Upper lobe of right lung (tissue), 1 donor: ENCODE data around the gene RAB1A. TPM values are rescaled to one million over a fixed set of nuclear protein-coding genes. Genes with fewer than 3 reads are reported as not detected.

Source experiments
- ATAC-seq: fragments of 200-7000 bp; cut with Tn5 transposase; one replicate; pipeline ENCODE4 v1.9.1; 2020; ENCODE audit warnings: mild to moderate bottlenecking, moderate library complexity
- DNase-seq: peaks from one replicate; pipeline ENCODE4 v3.0.0-alpha.2; 2020
- H3K27ac ChIP-seq: fragments of 200-600 bp; one replicate; pipeline ENCODE4 v1.8.0; 2022
- H3K27me3 ChIP-seq: fragments of 200-600 bp; one replicate; pipeline ENCODE4 v1.8.0; 2022; ENCODE audit warnings: mild to moderate bottlenecking
- H3K36me3 ChIP-seq: fragments of 200-600 bp; one replicate; pipeline ENCODE4 v1.8.0; 2022
- H3K4me1 ChIP-seq: fragments of 200-600 bp; one replicate; pipeline ENCODE4 v1.8.0; 2022
- H3K4me3 ChIP-seq: fragments of 200-600 bp; one replicate; pipeline ENCODE4 v1.8.0; 2022; ENCODE audit warnings: mild to moderate bottlenecking
- H3K9me3 ChIP-seq: fragments of 200-600 bp; one replicate; pipeline ENCODE4 v1.8.0; 2022
- intact Hi-C: fragments of 100-400 bp; cut with DNase I; formaldehyde crosslinking; loops from one replicate; pipeline ENCODE4 v1.11.0; 2022
- total RNA-seq: library from RNA; stranded (reverse); fragmentation: NEBNext Ultra II Directional; extraction: Animal tissue kit (Norgen Biotek cat#: 25700); gene quantifications from one replicate; pipeline ENCODE4 v1.2.1, GENCODE V29; 2021
- TF ChIP-seq, protein P1 (sequence below): fragments of 200-600 bp; IDR thresholded peaks from one replicate; pipeline ENCODE4 v1.8.0; 2022; ENCODE audit warnings: antibody characterized with exemption
- donor health status: DM: no; HTN: yes; CAD: no; lungs with severe emphysema.

RAB1A gene
- total RNA-seq, 1 donor from 2014 or later: 151 TPM

- Histone ChIP-seq H3K27ac (no peak overlapping the region), H3K36me3 (peaks cover 17% of the 10 kb centered on the region), H3K27me3 (no peaks in the 10 kb centered on the region), H3K9me3 (no peaks in the 10 kb centered on the region), H3K4me1 (peaks cover 55% of the 10 kb centered on the region), H3K4me3 (no peak overlapping the region)
- TF ChIP-seq, protein P1, sequence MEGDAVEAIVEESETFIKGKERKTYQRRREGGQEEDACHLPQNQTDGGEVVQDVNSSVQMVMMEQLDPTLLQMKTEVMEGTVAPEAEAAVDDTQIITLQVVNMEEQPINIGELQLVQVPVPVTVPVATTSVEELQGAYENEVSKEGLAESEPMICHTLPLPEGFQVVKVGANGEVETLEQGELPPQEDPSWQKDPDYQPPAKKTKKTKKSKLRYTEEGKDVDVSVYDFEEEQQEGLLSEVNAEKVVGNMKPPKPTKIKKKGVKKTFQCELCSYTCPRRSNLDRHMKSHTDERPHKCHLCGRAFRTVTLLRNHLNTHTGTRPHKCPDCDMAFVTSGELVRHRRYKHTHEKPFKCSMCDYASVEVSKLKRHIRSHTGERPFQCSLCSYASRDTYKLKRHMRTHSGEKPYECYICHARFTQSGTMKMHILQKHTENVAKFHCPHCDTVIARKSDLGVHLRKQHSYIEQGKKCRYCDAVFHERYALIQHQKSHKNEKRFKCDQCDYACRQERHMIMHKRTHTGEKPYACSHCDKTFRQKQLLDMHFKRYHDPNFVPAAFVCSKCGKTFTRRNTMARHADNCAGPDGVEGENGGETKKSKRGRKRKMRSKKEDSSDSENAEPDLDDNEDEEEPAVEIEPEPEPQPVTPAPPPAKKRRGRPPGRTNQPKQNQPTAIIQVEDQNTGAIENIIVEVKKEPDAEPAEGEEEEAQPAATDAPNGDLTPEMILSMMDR: no peak
- ATAC-seq: no peak
- DNase-seq: no peak
- intact Hi-C loops: no loop called here
These were observed 61.9 kb downstream of the RAB1A start for GRCh38 chr2:65067806-65068553.

- TF ChIP-seq, protein P1: peak; percentile 71
- Histone ChIP-seq H3K36me3 (no peaks in the 10 kb centered on the region), H3K27ac (peak overlapping the region; percentile 61), H3K4me3 (no peak overlapping the region), H3K4me1 (peaks cover 58% of the 10 kb centered on the region), H3K27me3 (no peaks in the 10 kb centered on the region), H3K9me3 (no peaks in the 10 kb centered on the region)
- intact Hi-C loops: no loop called here
- DNase-seq: peak; percentile 77
- ATAC-seq: peak; percentile 81
These were observed 65.0 kb downstream of the RAB1A start for GRCh38 chr2:65064728-65065552.

- intact Hi-C loops: no loop called here
- Histone ChIP-seq H3K36me3 (no peaks in the 10 kb centered on the region), H3K27me3 (no peaks in the 10 kb centered on the region), H3K9me3 (no peaks in the 10 kb centered on the region), H3K27ac (peak overlapping the region; percentile 52), H3K4me3 (no peak overlapping the region), H3K4me1 (peaks cover 46% of the 10 kb centered on the region)
- peak; percentile 64 for ATAC-seq
- no peak for DNase-seq
- TF ChIP-seq, protein P1: no peak
These were observed 66.8 kb downstream of the RAB1A start for GRCh38 chr2:65062843-65063825.

GRCh38 chr2:65061910-65062339 lies 68.0 kb downstream of the RAB1A start:
- ATAC-seq: no peak
- no peaks in the 10 kb centered on the region for H3K36me3 ChIP-seq
- H3K27ac ChIP-seq: no peak overlapping the region
- no peaks in the 10 kb centered on the region for H3K9me3 ChIP-seq
- H3K4me3 ChIP-seq: no peak overlapping the region
- peaks cover 54% of the 10 kb centered on the region for H3K4me1 ChIP-seq
- TF ChIP-seq, protein P1: no peak
- intact Hi-C loops: no loop called here
- DNase-seq: no peak
- H3K27me3 ChIP-seq: no peaks in the 10 kb centered on the region

- Histone ChIP-seq H3K4me1 (peaks cover 54% of the 10 kb centered on the region), H3K36me3 (no peaks in the 10 kb centered on the region), H3K4me3 (no peak overlapping the region), H3K9me3 (no peaks in the 10 kb centered on the region), H3K27me3 (no peaks in the 10 kb centered on the region), H3K27ac (no peak overlapping the region)
- ATAC-seq (no peak), DNase-seq (no peak)
- TF ChIP-seq, protein P1: no peak
- intact Hi-C loops: no loop called here
These were observed 68.6 kb downstream of the RAB1A start for GRCh38 chr2:65061146-65061909.
